Mucosa of rectum (tissue), 2 donors: ENCODE measurements around the gene HRH1.
"Not testable (repeated sequence)": the region's sequence is repeated elsewhere in the genome, so short reads cannot be mapped to it uniquely, and the experiment has no call there.

ENCODE experiments used
- H3K27ac ChIP-seq, 2 donors: one replicate each; pipeline ENCODE4 v1.7.0; 2013; ENCODE audit warnings: inconsistent platforms in 2 of 2, low read depth in 2 of 2, low read length in 2 of 2
- H3K27me3 ChIP-seq, 2 donors: one replicate each; pipeline ENCODE4 v1.7.0; 2013; ENCODE audit warnings: low read length in 2 of 2; ENCODE audit not compliant: control insufficient read depth in 2 of 2, insufficient read depth in 2 of 2
- H3K36me3 ChIP-seq, 2 donors: one replicate each; pipeline ENCODE4 v1.7.0; 2013; ENCODE audit warnings: low read length in 2 of 2; ENCODE audit not compliant: control insufficient read depth in 2 of 2, insufficient read depth in 2 of 2
- H3K4me1 ChIP-seq, 2 donors: one replicate each; pipeline ENCODE4 v1.7.0; 2013; ENCODE audit warnings: low read length in 2 of 2, mild to moderate bottlenecking in 1 of 2; ENCODE audit not compliant: control insufficient read depth in 2 of 2, insufficient read depth in 2 of 2
- H3K4me3 ChIP-seq, 2 donors: one replicate each; pipeline ENCODE4 v1.7.0; 2013; ENCODE audit warnings: low read length in 2 of 2
- H3K9ac ChIP-seq, 2 donors: one replicate each; pipeline ENCODE4 v1.7.0; 2013; ENCODE audit warnings: low read length in 2 of 2, low read depth in 1 of 2, mild to moderate bottlenecking in 1 of 2
- H3K9me3 ChIP-seq, 2 donors: one replicate each; pipeline ENCODE4 v1.7.0; 2013; ENCODE audit warnings: low read length in 2 of 2; ENCODE audit not compliant: control insufficient read depth in 2 of 2
- donor health status: healthy.
- donor health status: Normal muscosa, but diverticular disease.

The HRH1 gene

GRCh38 chr3:11214451-11214978 is 60.2 kb downstream of the HRH1 start:
- Histone ChIP-seq H3K4me1 (no peaks in the 10 kb centered on the region), H3K4me3 (no peak overlapping the region), H3K27me3 (no peaks in the 10 kb centered on the region), H3K27ac (no peak overlapping the region), H3K9me3 (no peaks in the 10 kb centered on the region), H3K9ac (no peak overlapping the region), H3K36me3 (no peaks in the 10 kb centered on the region)

DNA sequence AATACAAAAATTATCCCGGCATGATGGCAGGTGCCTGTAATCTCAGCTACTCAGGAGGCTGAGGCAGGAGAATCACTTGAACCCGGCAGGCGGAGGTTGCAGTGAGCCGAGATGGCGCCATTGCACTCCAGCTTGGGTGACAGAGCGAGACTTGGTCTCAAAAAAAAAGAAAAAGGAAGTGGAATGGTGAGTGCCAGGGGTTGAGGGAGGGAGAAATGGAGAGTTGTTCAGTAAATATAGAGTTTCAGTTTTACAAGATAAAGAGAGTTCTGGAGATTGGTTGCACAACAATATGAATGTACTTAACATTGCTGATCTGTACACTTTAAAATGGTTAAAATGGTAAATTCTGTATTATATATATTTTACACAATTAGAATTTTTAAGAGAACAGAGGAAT is 63.1 kb downstream of the HRH1 start:
- not testable (repeated sequence) for H3K27ac ChIP-seq, H3K27me3 ChIP-seq, H3K9ac ChIP-seq, H3K4me1 ChIP-seq, H3K4me3 ChIP-seq, H3K9me3 ChIP-seq, H3K36me3 ChIP-seq

GRCh38 chr3:11220230-11220629 is 65.9 kb downstream of the HRH1 start:
- H3K9me3 ChIP-seq = no peaks in the 10 kb centered on the region
- no peaks in the 10 kb centered on the region for H3K27me3 ChIP-seq
- no peaks in the 10 kb centered on the region for H3K36me3 ChIP-seq
- H3K4me3 ChIP-seq = no peak overlapping the region
- no peak overlapping the region for H3K27ac ChIP-seq
- peaks cover 3 to 12% of the 10 kb centered on the region in 2 donors for H3K4me1 ChIP-seq
- no peak overlapping the region for H3K9ac ChIP-seq

- Histone ChIP-seq H3K4me3 (no peak overlapping the region), H3K27ac (no peak overlapping the region), H3K9me3 (no peaks in the 10 kb centered on the region), H3K27me3 (no peaks in the 10 kb centered on the region), H3K9ac (no peak overlapping the region), H3K4me1 (peaks cover 3 to 17% of the 10 kb centered on the region in 2 donors), H3K36me3 (no peaks in the 10 kb centered on the region)
These were observed 67.6 kb downstream of the HRH1 start for GRCh38 chr3:11221818-11222415.

DNA sequence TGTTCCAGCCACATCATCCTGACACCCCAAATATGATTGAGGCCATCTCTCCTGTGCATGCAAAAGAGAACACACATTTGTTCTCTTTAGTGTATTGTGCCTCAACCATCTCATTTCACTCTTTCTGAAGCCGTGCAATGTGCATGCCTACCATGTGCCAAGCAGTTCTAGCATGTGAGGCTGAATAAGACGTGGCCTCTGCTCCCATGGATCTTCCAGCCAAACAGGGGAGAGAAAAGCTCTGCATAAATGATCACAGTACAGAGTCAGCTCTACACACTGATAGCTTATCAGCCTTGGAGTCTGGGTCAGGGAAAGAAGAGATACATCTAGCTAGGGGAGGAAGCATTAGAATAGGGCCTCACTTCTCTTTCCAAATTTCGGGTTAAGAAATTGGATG is 69.7 kb downstream of the HRH1 start:
- Histone ChIP-seq H3K9ac (no peak overlapping the region), H3K27ac (no peak overlapping the region), H3K9me3 (no peaks in the 10 kb centered on the region), H3K27me3 (no peaks in the 10 kb centered on the region), H3K4me3 (no peak overlapping the region), H3K4me1 (peaks cover 5 to 26% of the 10 kb centered on the region in 2 donors), H3K36me3 (no peaks in the 10 kb centered on the region)

- Histone ChIP-seq H3K4me3 (peak overlapping the region; percentile 82 to 92), H3K27ac (peak overlapping the region; percentile 92 to 96)
These were observed 70.6 kb downstream of the HRH1 start for GRCh38 chr3:11224870-11225229.

DNA sequence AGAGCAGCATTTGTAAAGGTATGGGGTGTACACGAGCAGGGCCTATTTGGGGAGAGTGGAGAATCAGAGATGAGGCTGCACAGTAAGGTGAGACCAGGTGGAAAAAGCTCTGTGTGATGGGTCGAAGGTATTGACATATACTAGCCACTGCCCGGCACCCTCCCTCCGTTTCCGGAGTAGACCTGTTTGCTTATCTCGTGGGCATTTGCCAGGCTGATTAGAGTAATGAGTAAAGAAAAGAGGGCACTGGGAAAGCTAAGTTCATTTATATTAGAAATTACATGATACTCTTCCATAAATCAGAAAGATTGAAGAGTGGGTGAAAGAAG is 71.7 kb downstream of the HRH1 start:
- H3K36me3 ChIP-seq = no peaks in the 10 kb centered on the region
- no peaks in the 10 kb centered on the region for H3K9me3 ChIP-seq
- peak overlapping the region; percentile 82 to 92 for H3K4me3 ChIP-seq
- no peaks in the 10 kb centered on the region for H3K27me3 ChIP-seq
- H3K9ac ChIP-seq = peak overlapping the region; percentile 73 to 87
- H3K27ac ChIP-seq = peak overlapping the region; percentile 92 to 96
- H3K4me1 ChIP-seq = peaks cover 5 to 26% of the 10 kb centered on the region in 2 donors

More at GRCh38 chr3:11224870-11225229, 70.6 kb downstream of the HRH1 start:
- Histone ChIP-seq H3K4me1 (peaks cover 5 to 26% of the 10 kb centered on the region in 2 donors), H3K36me3 (no peaks in the 10 kb centered on the region), H3K27me3 (no peaks in the 10 kb centered on the region), H3K9me3 (no peaks in the 10 kb centered on the region), H3K9ac (peak overlapping the region; percentile 73 to 87)

DNA sequence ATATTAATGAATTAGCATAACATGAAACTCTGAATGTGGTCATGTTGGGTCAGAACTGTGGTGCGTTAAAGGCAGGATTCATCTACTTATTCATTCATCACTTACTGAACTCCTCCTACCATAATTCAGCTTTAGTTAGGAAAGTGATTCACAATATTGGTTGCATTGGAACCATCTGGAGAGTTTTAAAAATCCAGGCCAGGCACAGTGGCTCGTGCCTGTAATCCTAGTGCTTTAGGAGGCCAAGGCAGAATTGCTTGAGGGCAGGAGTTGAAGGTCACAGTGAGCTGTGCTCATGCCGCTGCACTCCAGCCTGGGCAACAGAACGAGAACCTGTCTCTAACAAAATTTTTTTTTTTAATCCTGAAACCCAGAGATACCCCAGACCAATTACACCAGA is 73.7 kb downstream of the HRH1 start:
- Histone ChIP-seq H3K36me3 (no peaks in the 10 kb centered on the region), H3K9ac (no peak overlapping the region), H3K9me3 (no peaks in the 10 kb centered on the region), H3K27ac (no peak overlapping the region), H3K4me3 (no peak overlapping the region), H3K4me1 (peaks cover 5 to 26% of the 10 kb centered on the region in 2 donors), H3K27me3 (no peaks in the 10 kb centered on the region)

GRCh38 chr3:11230125-11230524 is 75.8 kb downstream of the HRH1 start:
- Histone ChIP-seq H3K4me1 (peaks cover 2 to 14% of the 10 kb centered on the region in 2 donors), H3K27ac (no peak overlapping the region), H3K27me3 (no peaks in the 10 kb centered on the region), H3K9me3 (no peaks in the 10 kb centered on the region), H3K9ac (no peak overlapping the region), H3K36me3 (peaks cover 3% of the 10 kb centered on the region in 2 donors), H3K4me3 (no peak overlapping the region)

DNA sequence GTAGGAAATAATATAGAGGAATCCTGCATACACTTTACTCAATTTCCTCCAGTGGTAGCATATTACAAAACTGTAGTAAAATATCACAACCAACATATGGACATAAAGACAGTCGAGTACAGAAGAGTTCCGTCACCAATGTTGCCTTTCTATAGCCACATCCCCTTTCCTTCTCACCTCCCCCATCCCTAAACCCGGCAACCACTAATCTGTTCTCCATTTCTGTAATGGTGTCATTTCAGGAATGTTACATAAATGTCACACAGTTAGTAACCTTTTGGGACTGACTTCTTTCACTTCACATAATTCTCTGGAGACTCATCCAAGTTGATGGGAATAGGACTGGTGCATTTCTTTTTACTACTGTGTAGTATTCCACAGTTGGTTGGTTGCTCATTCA is 76.5 kb downstream of the HRH1 start:
- Histone ChIP-seq H3K9me3 (no peaks in the 10 kb centered on the region), H3K36me3 (peaks cover 3 to 6% of the 10 kb centered on the region in 2 donors), H3K4me1 (peaks cover 2 to 14% of the 10 kb centered on the region in 2 donors), H3K27ac (no peak overlapping the region), H3K9ac (no peak overlapping the region), H3K27me3 (no peaks in the 10 kb centered on the region), H3K4me3 (no peak overlapping the region)
